Liver (tissue), 9 donors: ENCODE data around the gene TNFRSF6B. TPM values are rescaled to one million over a fixed set of nuclear protein-coding genes. Genes with fewer than 3 reads are reported as not detected.

Experiments used
- DNase-seq: peaks from one replicate; pipeline ENCODE4 v3.0.0-alpha.2; 2017; ENCODE audit warnings: low spot score
- H3K27ac ChIP-seq, 2 donors: one replicate each; pipeline ENCODE4 v1.7.0; 2013; ENCODE audit warnings: inconsistent platforms in 2 of 2, low read length in 2 of 2, control low read depth in 1 of 2, low read depth in 1 of 2, mild to moderate bottlenecking in 1 of 2
- H3K27me3 ChIP-seq, 4 donors: one replicate each; pipeline versions ENCODE4 v1.6.1 to v1.7.0; 2013; ENCODE audit warnings: low read length in 3 of 4, inconsistent platforms in 1 of 4, mild to moderate bottlenecking in 1 of 4, moderate library complexity in 1 of 4; ENCODE audit not compliant: control insufficient read depth in 4 of 4, insufficient read depth in 4 of 4
- H3K36me3 ChIP-seq, 4 donors: one replicate each; pipeline versions ENCODE4 v1.6.1 to v1.7.0; 2013; ENCODE audit warnings: low read length in 3 of 4, mild to moderate bottlenecking in 3 of 4, low read depth in 1 of 4, moderate library complexity in 1 of 4; ENCODE audit not compliant: control insufficient read depth in 4 of 4, insufficient read depth in 3 of 4
- H3K4me1 ChIP-seq, 4 donors: one replicate each; pipeline versions ENCODE4 v1.6.1 to v1.7.0; 2013; ENCODE audit warnings: low read length in 3 of 4, mild to moderate bottlenecking in 3 of 4, moderate library complexity in 1 of 4; ENCODE audit not compliant: control insufficient read depth in 4 of 4, insufficient read depth in 4 of 4
- H3K4me3 ChIP-seq, 3 donors: one replicate each; pipeline versions ENCODE4 v1.6.1 to v1.7.0; 2013; ENCODE audit warnings: low read length in 3 of 3, control low read depth in 1 of 3, low read depth in 1 of 3, mild to moderate bottlenecking in 1 of 3
- H3K9ac ChIP-seq, 2 donors: one replicate each; pipeline ENCODE4 v1.7.0; 2013; ENCODE audit warnings: low read length in 2 of 2, mild to moderate bottlenecking in 2 of 2, moderate library complexity in 2 of 2, control low read depth in 1 of 2, low read depth in 1 of 2
- H3K9me3 ChIP-seq, 4 donors: one replicate each; pipeline versions ENCODE4 v1.6.1 to v1.7.0; 2013; ENCODE audit warnings: low read length in 3 of 4; ENCODE audit not compliant: control insufficient read depth in 4 of 4
- ATF3 ChIP-seq: IDR thresholded peaks from 2 replicates; pipeline ENCODE4 v1.6.1; 2016; ENCODE audit warnings: antibody characterized with exemption
- CTCF ChIP-seq: fragments of 150-350 bp; IDR thresholded peaks from 2 replicates; pipeline ENCODE4 v1.5.1; 2017; ENCODE audit warnings: improper control_type of control experiment, low read depth, low read length; ENCODE audit not compliant: missing input control
- EGR1 ChIP-seq, 2 donors: IDR thresholded peaks; 2 replicates each; pipeline ENCODE4 v1.6.1; 2016 to 2018; ENCODE audit warnings: antibody characterized with exemption in 2 of 2, low read depth in 2 of 2
- FOXA1 ChIP-seq: IDR thresholded peaks from 2 replicates; pipeline ENCODE4 v1.6.1; 2016; ENCODE audit warnings: antibody characterized with exemption
- FOXA2 ChIP-seq: IDR thresholded peaks from 2 replicates; pipeline ENCODE4 v1.6.1; 2016; ENCODE audit warnings: antibody characterized with exemption
- GABPA ChIP-seq, 2 donors: IDR thresholded peaks in 1 of 2; conservative IDR thresholded peaks in 1 of 2; 2 replicates each; pipeline ENCODE4 v1.6.1; 2016; ENCODE audit warnings: antibody characterized with exemption in 2 of 2, mild to moderate bottlenecking in 1 of 2, moderate library complexity in 1 of 2
- HNF4A ChIP-seq, 2 donors: conservative IDR thresholded peaks; 2 replicates each; pipeline ENCODE4 v1.6.1; 2016; ENCODE audit warnings: antibody characterized with exemption in 2 of 2, mild to moderate bottlenecking in 2 of 2
- HNF4G ChIP-seq: IDR thresholded peaks from 2 replicates; pipeline ENCODE4 v1.6.1; 2016; ENCODE audit warnings: antibody characterized with exemption
- JUND ChIP-seq, 2 donors: IDR thresholded peaks; 2 replicates each; pipeline ENCODE4 v1.6.1; 2016; ENCODE audit warnings: antibody characterized with exemption in 2 of 2
- MAX ChIP-seq: IDR thresholded peaks from 2 replicates; pipeline ENCODE4 v1.6.1; 2016; ENCODE audit warnings: antibody characterized with exemption
- NR2F2 ChIP-seq: IDR thresholded peaks from 2 replicates; pipeline ENCODE4 v1.6.1; 2016; ENCODE audit warnings: antibody characterized with exemption
- RAD21 ChIP-seq, 2 donors: IDR thresholded peaks; 2 replicates each; pipeline ENCODE4 v1.6.1; 2016; ENCODE audit warnings: antibody characterized with exemption in 2 of 2, mild to moderate bottlenecking in 2 of 2
- REST ChIP-seq: IDR thresholded peaks from 2 replicates; pipeline ENCODE4 v1.6.1; 2016; ENCODE audit warnings: antibody characterized with exemption, mild to moderate bottlenecking
- RXRA ChIP-seq, 2 donors: IDR thresholded peaks; 2 replicates each; pipeline ENCODE4 v1.6.1; 2017 to 2018; ENCODE audit warnings: antibody characterized with exemption in 2 of 2, mild to moderate bottlenecking in 1 of 2
- SP1 ChIP-seq: IDR thresholded peaks from 2 replicates; pipeline ENCODE4 v1.6.1; 2018; ENCODE audit warnings: antibody characterized with exemption, mild to moderate bottlenecking
- TAF1 ChIP-seq: conservative IDR thresholded peaks from 2 replicates; pipeline ENCODE4 v1.6.1; 2016; ENCODE audit warnings: antibody characterized with exemption, mild to moderate bottlenecking
- YY1 ChIP-seq: IDR thresholded peaks from 2 replicates; pipeline ENCODE4 v1.6.1; 2016; ENCODE audit warnings: antibody characterized with exemption, mild to moderate bottlenecking
- ZBTB33 ChIP-seq: IDR thresholded peaks from 2 replicates; pipeline ENCODE4 v1.6.1; 2016; ENCODE audit warnings: antibody characterized with exemption
- WGBS: extraction: QIAGEN DNeasy Blood & Tissue Kit; methylation state at CpG from one replicate; pipeline ENCODE4 v1.1.7; 2013; 5-methylcytosine and 5-hydroxymethylcytosine counted together
- polyA plus RNA-seq, 2 donors: library from polyadenylated mRNA; stranded (reverse) in 1 of 2; unstranded in 1 of 2; fragments of 200-250 nt in 1 of 2; fragments of >200 nt in 1 of 2; fragmentation: Nextera tagmentation in 1 of 2; extraction: Ambion mirVana in 1 of 2; gene quantifications; one replicate each; pipeline versions ENCODE4 v1.2.1 to v1.2.3, GENCODE V29; 2013 to 2015
- total RNA-seq, 2 donors: library from RNA; depleted of rRNA; stranded (reverse); fragments of >200 nt; gene quantifications; one replicate each; pipeline ENCODE4 v1.2.3, GENCODE V29; 2014
- donor health status: healthy.
- donor health status: healthy.
- donor health status: healthy.
- donor health status: healthy.
- donor health status: healthy.

The TNFRSF6B gene
- total and polyA plus RNA-seq, 4 donors, result 0.09 to 0.73 TPM; not detected in 2

GRCh38 chr20:63664143-63664851 is 32.2 kb upstream of the TNFRSF6B start:
- DNase-seq, result no peak
- H3K27me3 ChIP-seq, result no peaks in the 10 kb centered on the region
- peaks cover 0 to 5% (median 3%) of the 10 kb centered on the region in 4 donors for H3K4me1 ChIP-seq
- 96% methylated on average over 22 of the region's 22 CpGs for WGBS
- H3K9ac ChIP-seq, result no peak overlapping the region
- no peaks in the 10 kb centered on the region for H3K9me3 ChIP-seq
- TF ChIP-seq MAX (no peak), FOXA2 (no peak), REST (no peak), HNF4A (conservative IDR thresholded peaks at IDR 0.05) (no peak), RAD21 (IDR thresholded peaks at IDR 0.05) (no peak), SP1 (no peak), GABPA (IDR thresholded peaks at IDR 0.05 in 1 of 2, conservative IDR thresholded peaks at IDR 0.05 in 1 of 2) (no peak), EGR1 (IDR thresholded peaks at IDR 0.05; ENCODE audit: low read depth in 2 of 2) (no peak), ZBTB33 (no peak), NR2F2 (no peak), FOXA1 (no peak), HNF4G (no peak), YY1 (no peak), JUND (IDR thresholded peaks at IDR 0.05) (no peak), CTCF (no peak), RXRA (IDR thresholded peaks at IDR 0.05) (no peak), TAF1 (no peak), ATF3 (no peak)
- no peak overlapping the region for H3K4me3 ChIP-seq
- no peak overlapping the region for H3K27ac ChIP-seq
- H3K36me3 ChIP-seq, result peaks cover 6 to 47% (median 16%) of the 10 kb centered on the region in 4 donors
